DMS 273 (cell line): ENCODE results near the gene CRB2.

ENCODE experiments used
- DNase-seq: peaks from one replicate; lab custom pipeline; 2025; ENCODE audit not compliant: unreplicated experiment; lab: John Stamatoyannopoulos, UW

Gene CRB2

GRCh38 chr9:123419721-123420591 is 64.0 kb downstream of the CRB2 start:
- no peak for DNase-seq

GRCh38 chr9:123420592-123421111 is 64.7 kb downstream of the CRB2 start:
- DNase-seq, result no peak

GRCh38 chr9:123421186-123421585 is 65.2 kb downstream of the CRB2 start:
- DNase-seq, result no peak

GRCh38 chr9:123421801-123422455 is 65.9 kb downstream of the CRB2 start:
- no peak for DNase-seq

- DNase-seq, result no peak
These were observed 66.8 kb downstream of the CRB2 start for GRCh38 chr9:123422635-123423310.

- no peak for DNase-seq
These were observed 67.3 kb downstream of the CRB2 start for GRCh38 chr9:123423311-123423640.

- DNase-seq, result no peak
These were observed 68.1 kb downstream of the CRB2 start for GRCh38 chr9:123424131-123424530.

- no peak for DNase-seq
These were observed 68.7 kb downstream of the CRB2 start for GRCh38 chr9:123424552-123425225.

GRCh38 chr9:123425261-123425821 is 69.3 kb downstream of the CRB2 start:
- no peak for DNase-seq

GRCh38 chr9:123425836-123426365 is 69.9 kb downstream of the CRB2 start:
- no peak for DNase-seq

GRCh38 chr9:123426406-123426805 is 70.4 kb downstream of the CRB2 start:
- no peak for DNase-seq
